A549 (cell line): Measurements from ENCODE around the gene EGFL7. TPM values are rescaled to one million over a fixed set of nuclear protein-coding genes. Genes with fewer than 3 reads are reported as not detected.
A peak's percentile ranks its signal among the peaks of the same experiment; 100 is the strongest.

Experiments
- ATAC-seq, 2 experiments: fragments of 200-7000 bp in 1 of 2; fragments of >200 bp in 1 of 2; cut with Nextera tagmentation in 1 of 2; cut with Tn5 transposase in 1 of 2; 3 replicates each; pipeline versions ENCODE4 v1.8.0 to v1.9.1; 2018 to 2020; ENCODE audit warnings: mild to moderate bottlenecking in 1 of 2, moderate library complexity in 1 of 2
- CTCF ChIA-PET: fragments of 300-600 bp; sonication (Branson Sonifier 250); formaldehyde crosslinking; extraction: SDS; loops from one replicate; lab custom pipeline; 2021; ENCODE audit warnings: antibody characterized with exemption, inconsistent platforms; lab: Yijun Ruan, JAX
- POLR2A ChIA-PET: fragments of 350-600 bp; formaldehyde crosslinking; extraction: SDS; loops from one replicate; lab custom pipeline; 2021; ENCODE audit warnings: antibody characterized with exemption, inconsistent platforms; lab: Yijun Ruan, JAX
- DNase-seq, 2 experiments: peaks; one replicate each; pipeline versions ENCODE4 v3.0.0 to v3.0.0-alpha.2; 2011 to 2016; ENCODE audit warnings: low read depth in 1 of 2, low spot score in 1 of 2
- FAIRE-seq: peaks from 2 replicates; lab custom pipeline; 2011; peaks lifted over from hg19 to GRCh38; lab: Jason Lieb, UNC
- H3K27ac ChIP-seq, 2 experiments: fragments of >200 bp; sonication (Bioruptor Twin); formaldehyde crosslinking; 3 replicates each; pipeline ENCODE4 v1.5.1; 2016 to 2017
- H3K4me1 ChIP-seq: fragments of >200 bp; sonication (Bioruptor Twin); formaldehyde crosslinking; 3 replicates; pipeline ENCODE4 v1.6.1; 2016
- H3K4me2 ChIP-seq: fragments of >200 bp; sonication (Bioruptor Twin); formaldehyde crosslinking; 3 replicates; pipeline ENCODE4 v1.6.1; 2016
- H3K4me3 ChIP-seq: fragments of >200 bp; sonication (Bioruptor Twin); formaldehyde crosslinking; 3 replicates; pipeline ENCODE4 v1.5.1; 2016
- H3K9me3 ChIP-seq: fragments of >200 bp; sonication (Bioruptor Twin); formaldehyde crosslinking; 3 replicates; pipeline ENCODE4 v1.6.1; 2016
- ATOH8 ChIP-seq: fragments of 250-450 bp; sonication (Bioruptor Pico); IDR thresholded peaks from 2 replicates; pipeline ENCODE4 v1.5.0; 2020; ENCODE audit warnings: low read depth, mild to moderate bottlenecking, moderate library complexity
- BHLHE40 ChIP-seq: IDR thresholded peaks from 2 replicates; pipeline ENCODE4 v1.6.1; 2012; ENCODE audit warnings: low read depth, low read length, inconsistent platforms
- CBX2 ChIP-seq: fragments of 200-600 bp; sonication (generic); IDR thresholded peaks from 2 replicates; pipeline ENCODE4 v1.6.1; 2016; ENCODE audit warnings: low read depth, mild to moderate bottlenecking, borderline replicate concordance
- CHD2 ChIP-seq: fragments of 150-350 bp; IDR thresholded peaks from 2 replicates; pipeline ENCODE4 v1.6.1; 2014; ENCODE audit warnings: low read length; ENCODE audit not compliant: partially characterized antibody
- CHD4 ChIP-seq: fragments of 200-600 bp; sonication (generic); IDR thresholded peaks from 2 replicates; pipeline ENCODE4 v1.6.1; 2016; ENCODE audit warnings: antibody characterized with exemption, mild to moderate bottlenecking, borderline replicate concordance
- E2F6 ChIP-seq: IDR thresholded peaks from 2 replicates; pipeline ENCODE4 v1.6.1; 2012; ENCODE audit warnings: low read depth, borderline replicate concordance
- EP300 ChIP-seq, 2 experiments: fragments of >200 bp; sonication (Bioruptor Twin); formaldehyde crosslinking; IDR thresholded peaks; 2 replicates in 1 of 2; 3 replicates in 1 of 2; pipeline ENCODE4 v1.6.1; 2016 to 2017
- ESRRA ChIP-seq: fragments of 150-350 bp; IDR thresholded peaks from 2 replicates; pipeline ENCODE4 v1.6.1; 2014; ENCODE audit warnings: mild to moderate bottlenecking, low read length, borderline replicate concordance
- FOSB ChIP-seq: fragments of 250-450 bp; sonication (Bioruptor Pico); IDR thresholded peaks from 2 replicates; pipeline ENCODE4 v1.5.0; 2020; ENCODE audit warnings: mild to moderate bottlenecking, moderate library complexity
- HES2 ChIP-seq: fragments of >200 bp; sonication (Bioruptor Twin); formaldehyde crosslinking; IDR thresholded peaks from 2 replicates; pipeline ENCODE4 v1.6.1; 2016
- HMGXB4 ChIP-seq: fragments of 250-450 bp; sonication (Bioruptor Pico); IDR thresholded peaks from 2 replicates; pipeline ENCODE4 v1.5.0; 2021; ENCODE audit warnings: mild to moderate bottlenecking, moderate library complexity, borderline replicate concordance
- HOXA7 ChIP-seq: fragments of 250-450 bp; sonication (Bioruptor Pico); IDR thresholded peaks from 2 replicates; pipeline ENCODE4 v1.5.0; 2020; ENCODE audit warnings: mild to moderate bottlenecking, moderate library complexity
- HOXB13 ChIP-seq: fragments of 250-450 bp; sonication (Bioruptor Pico); IDR thresholded peaks from 2 replicates; pipeline ENCODE4 v1.5.0; 2020; ENCODE audit warnings: low read depth, mild to moderate bottlenecking, moderate library complexity
- JUN ChIP-seq, 2 experiments: fragments of >200 bp; sonication (Bioruptor Twin); formaldehyde crosslinking; IDR thresholded peaks; 2 replicates in 1 of 2; 3 replicates in 1 of 2; pipeline ENCODE4 v1.6.1; 2016 to 2017
- JUNB ChIP-seq: fragments of >200 bp; sonication (Bioruptor Twin); formaldehyde crosslinking; IDR thresholded peaks from 2 replicates; pipeline ENCODE4 v1.6.1; 2016
- KDM5A ChIP-seq: fragments of 200-600 bp; sonication (generic); IDR thresholded peaks from 2 replicates; pipeline ENCODE4 v1.6.1; 2016; ENCODE audit warnings: antibody characterized with exemption, mild to moderate bottlenecking
- MAX ChIP-seq: IDR thresholded peaks from 2 replicates; pipeline ENCODE4 v1.6.1; 2012
- MAZ ChIP-seq: fragments of 150-350 bp; IDR thresholded peaks from 2 replicates; pipeline ENCODE4 v1.6.1; 2014; ENCODE audit warnings: antibody characterized with exemption, low read depth, low read length, borderline replicate concordance
- NFE2L2 ChIP-seq: fragments of 150-350 bp; conservative IDR thresholded peaks from 2 replicates; pipeline ENCODE4 v1.6.1; 2014; ENCODE audit warnings: low read length
- NR3C1 ChIP-seq: fragments of >200 bp; sonication (Bioruptor Twin); formaldehyde crosslinking; IDR thresholded peaks from 3 replicates; pipeline ENCODE4 v1.6.1; 2017
- PBX3 ChIP-seq: IDR thresholded peaks from 2 replicates; pipeline ENCODE4 v1.6.1; 2012
- RCOR1 ChIP-seq: fragments of 150-350 bp; IDR thresholded peaks from 2 replicates; pipeline ENCODE4 v1.6.1; 2014; ENCODE audit warnings: antibody characterized with exemption, low read length, low read depth
- REST ChIP-seq: fragments of 200-600 bp; sonication (generic); IDR thresholded peaks from 2 replicates; pipeline ENCODE4 v1.6.1; 2016; ENCODE audit warnings: antibody characterized with exemption, mild to moderate bottlenecking, moderate library complexity
- RNF2 ChIP-seq: fragments of 200-600 bp; sonication (generic); IDR thresholded peaks from 2 replicates; pipeline ENCODE4 v1.6.1; 2016; ENCODE audit warnings: low read depth, mild to moderate bottlenecking, antibody characterized with exemption, moderate library complexity, borderline replicate concordance
- TFCP2L1 ChIP-seq: fragments of 250-450 bp; sonication (Bioruptor Pico); IDR thresholded peaks from 2 replicates; pipeline ENCODE4 v1.5.0; 2021; ENCODE audit warnings: mild to moderate bottlenecking
- ZFP36 ChIP-seq: fragments of 450-650 bp; IDR thresholded peaks from 2 replicates; pipeline ENCODE4 v1.6.1; 2014; ENCODE audit warnings: borderline replicate concordance; ENCODE audit not compliant: partially characterized antibody
- ZNF302 ChIP-seq: fragments of 250-450 bp; sonication (Bioruptor Pico); IDR thresholded peaks from 2 replicates; pipeline ENCODE4 v1.9.0; 2021; ENCODE audit warnings: inconsistent platforms, mild to moderate bottlenecking, moderate library complexity
- ZSCAN20 ChIP-seq: fragments of 250-450 bp; sonication (Bioruptor Pico); IDR thresholded peaks from 2 replicates; pipeline ENCODE4 v1.8.0; 2022; ENCODE audit warnings: mild to moderate bottlenecking, moderate library complexity
- WGBS: methylation state at CpG from one replicate; pipeline ENCODE4 v1.1.6; 2017; ENCODE audit errors: missing lambda C conversion rate; 5-methylcytosine and 5-hydroxymethylcytosine counted together
- polyA plus RNA-seq, 4 experiments: library from polyadenylated mRNA; depleted of rRNA in 3 of 4; stranded (reverse); fragments of >200 nt; fragmentation: RNase III in 1 of 4; extraction: RNeasy Plus Mini Kit Qiagen cat#74134 plus additional on column Dnase treatment in 1 of 4; gene quantifications; 2 replicates in 3 of 4; 3 replicates in 1 of 4; pipeline ENCODE4 v1.2.3, GENCODE V29; 2011 to 2017

The EGFL7 gene
- polyA plus RNA-seq, 2 of the 4 experiments (the other 2 are of a cell fraction): 19.9 to 34.4 TPM

- CTCF ChIA-PET: interaction anchor here (1.0 to 13.4 kb wide), 5 partner anchors 9 to 206 kb away, joined by 3 to 186 read pairs (median 4); no protein-coding TSS in a partner anchor
- FAIRE-seq (no peak), ATAC-seq (no peak), DNase-seq (no peak)
- Histone ChIP-seq H3K4me2 (no peak overlapping the region), H3K4me3 (no peak overlapping the region), H3K4me1 (peaks cover 64% of the 10 kb centered on the region), H3K27ac (peak overlapping the region in 1 of 2 experiments; percentile 87; a peak in 3 of 6 replicates), H3K9me3 (no peaks in the 10 kb centered on the region)
- POLR2A ChIA-PET: no interaction called here
- TF ChIP-seq PBX3 (no peak), EP300 (IDR thresholded peaks at IDR 0.05) (no peak), CHD2 (no peak), FOSB (CRISPR knock-in tag) (no peak), ESRRA (no peak), ZSCAN20 (CRISPR knock-in tag) (no peak), CHD4 (no peak), MAZ (no peak), HOXB13 (CRISPR knock-in tag) (no peak), ZNF302 (CRISPR knock-in tag) (no peak), HOXA7 (no peak), RNF2 (no peak), TFCP2L1 (CRISPR knock-in tag) (no peak), REST (no peak), HES2 (no peak), JUNB (no peak), KDM5A (no peak), NFE2L2 (no peak), ATOH8 (CRISPR knock-in tag) (no peak)
- WGBS: no CpG with 5 or more reads among the region's 15 CpGs
Observed at GRCh38 chr9:136690806-136691261, 28.1 kb downstream of the EGFL7 start.

- Histone ChIP-seq H3K4me3 (no peak overlapping the region), H3K27ac (peak overlapping the region in 1 of 2 experiments; percentile 87; a peak in 3 of 6 replicates), H3K9me3 (no peaks in the 10 kb centered on the region), H3K4me1 (peaks cover 66% of the 10 kb centered on the region), H3K4me2 (no peak overlapping the region)
- TF ChIP-seq E2F6 (no peak), CBX2 (no peak), HMGXB4 (CRISPR knock-in tag) (no peak), RCOR1 (no peak), JUN (IDR thresholded peaks at IDR 0.05) (no peak), MAX (no peak), ZSCAN20 (CRISPR knock-in tag) (no peak), NR3C1 (no peak), ZFP36 (no peak), BHLHE40 (no peak), ESRRA (no peak)
- 90% methylated on average over 18 of the region's 29 CpGs for WGBS
- FAIRE-seq: no peak
- CTCF ChIA-PET: interaction anchor here (1.0 to 13.4 kb wide), 4 partner anchors 10 to 206 kb away, joined by 3 to 186 read pairs (median 18); no protein-coding TSS in a partner anchor
- ATAC-seq: no peak
- DNase-seq: no peak
- POLR2A ChIA-PET: no interaction called here
Observed at GRCh38 chr9:136691316-136692184, 28.8 kb downstream of the EGFL7 start.
